Stimulated activated CD4-positive, alpha-beta T cell treated with anti-CD3 and anti-CD28 coated beads, Interleukin-4, amount 100 ng/mL, for 1 hour (primary cell): ENCODE data around the gene HES1.
"Not testable (repeated sequence)": the region's sequence is repeated elsewhere in the genome, so short reads cannot be mapped to it uniquely, and the experiment has no call there.

Source experiments
- DNase-seq: peaks from one replicate; pipeline ENCODE4 v3.0.0-alpha.2; 2020

Gene HES1

DNA sequence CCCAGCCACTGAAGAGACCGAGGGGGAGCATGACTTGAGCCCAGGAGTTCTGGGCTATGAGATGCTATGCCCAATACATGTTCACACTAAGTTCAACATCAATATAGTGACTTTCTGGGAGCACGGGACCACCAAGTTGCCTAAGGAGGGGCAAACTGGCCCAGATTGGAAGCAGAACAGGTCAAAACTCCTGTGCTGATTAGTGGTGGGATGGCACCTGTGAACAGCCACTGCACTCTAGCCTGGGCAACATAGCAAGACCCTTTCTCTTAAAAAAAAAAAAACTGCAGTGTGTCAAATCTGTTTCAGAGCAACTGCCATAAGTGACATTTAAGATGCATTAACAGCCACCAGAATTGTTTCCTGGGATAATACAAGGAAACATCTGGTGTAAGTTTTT lies 9.8 kb downstream of the HES1 start:
- no peak for DNase-seq

GRCh38 chr3:194147679-194148078 lies 11.7 kb downstream of the HES1 start:
- DNase-seq: no peak

DNA sequence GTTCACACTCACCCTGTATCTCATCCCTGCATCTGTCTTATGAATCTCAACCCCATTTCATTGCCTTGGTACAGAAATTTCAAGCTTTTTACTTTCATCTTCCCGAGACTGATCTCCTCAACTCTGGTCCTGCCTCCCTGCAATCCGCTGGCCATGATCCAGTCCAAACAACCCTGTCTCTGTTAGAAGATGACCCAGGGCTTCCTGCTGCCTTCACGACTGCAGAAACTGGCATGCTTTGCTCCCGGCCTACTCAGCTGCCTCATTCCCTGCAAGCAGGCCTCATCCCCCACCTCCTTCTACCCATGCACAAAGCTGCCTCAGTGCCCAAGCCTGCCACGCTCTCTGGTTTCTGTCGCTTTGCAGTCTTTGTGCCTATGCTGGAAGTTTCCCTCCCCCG lies 12.4 kb downstream of the HES1 start:
- no peak for DNase-seq

DNA sequence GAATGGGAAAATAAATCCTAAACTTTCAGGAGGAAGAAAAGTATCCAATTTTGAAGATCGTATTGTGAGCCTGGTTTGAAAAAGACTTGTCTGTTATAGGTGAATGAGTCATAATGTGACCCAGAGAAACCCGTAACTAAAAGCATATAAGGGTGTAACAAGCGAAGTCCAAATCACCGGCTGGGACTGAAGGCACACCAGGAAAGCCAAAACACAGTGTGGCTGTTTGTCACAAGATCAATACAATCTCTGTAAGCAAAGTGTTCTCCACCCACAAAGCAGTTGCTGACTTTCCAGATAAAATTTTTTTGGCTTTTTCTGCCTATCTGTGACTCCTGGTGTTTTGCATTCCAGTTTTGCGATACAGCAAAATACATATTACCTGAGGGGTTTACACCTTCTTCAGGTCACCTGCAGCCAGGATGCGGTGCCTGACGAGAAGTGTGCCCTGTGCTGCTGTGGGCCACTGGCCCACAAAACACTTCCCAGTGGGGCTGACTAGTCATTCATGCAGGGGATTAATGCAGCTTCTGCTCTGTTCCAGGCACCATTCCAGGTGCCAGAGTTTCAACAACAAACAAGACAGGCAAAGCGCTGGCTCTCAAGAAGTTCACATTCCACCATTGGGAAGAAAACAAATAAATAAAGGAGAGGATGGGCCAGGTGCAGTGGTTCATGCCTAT lies 14.4 kb downstream of the HES1 start:
- DNase-seq: no peak

DNA sequence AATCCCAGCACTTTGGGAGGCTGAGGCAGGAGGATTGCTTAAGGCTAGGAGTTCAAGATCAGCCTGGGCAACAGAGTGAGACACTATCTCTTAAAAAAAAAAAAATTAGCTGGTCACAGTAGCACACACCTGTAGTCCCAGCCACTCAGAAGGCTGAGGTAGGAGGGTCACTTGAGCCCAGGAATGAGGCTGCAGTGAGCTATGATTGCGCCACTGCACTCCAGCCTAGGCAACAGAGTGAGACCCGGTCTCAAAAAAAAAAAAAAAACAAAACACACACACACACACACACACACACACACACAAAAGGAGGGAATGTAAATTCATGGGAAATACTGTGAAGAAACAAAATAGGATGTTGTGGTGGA lies 15.0 kb downstream of the HES1 start:
- DNase-seq: not testable (repeated sequence)

GRCh38 chr3:194154346-194154745 lies 18.4 kb downstream of the HES1 start:
- no peak for DNase-seq

GRCh38 chr3:194156095-194156494 lies 20.1 kb downstream of the HES1 start:
- DNase-seq: no peak

- no peak for DNase-seq
These were observed 23.0 kb downstream of the HES1 start for GRCh38 chr3:194158942-194159439.

DNA sequence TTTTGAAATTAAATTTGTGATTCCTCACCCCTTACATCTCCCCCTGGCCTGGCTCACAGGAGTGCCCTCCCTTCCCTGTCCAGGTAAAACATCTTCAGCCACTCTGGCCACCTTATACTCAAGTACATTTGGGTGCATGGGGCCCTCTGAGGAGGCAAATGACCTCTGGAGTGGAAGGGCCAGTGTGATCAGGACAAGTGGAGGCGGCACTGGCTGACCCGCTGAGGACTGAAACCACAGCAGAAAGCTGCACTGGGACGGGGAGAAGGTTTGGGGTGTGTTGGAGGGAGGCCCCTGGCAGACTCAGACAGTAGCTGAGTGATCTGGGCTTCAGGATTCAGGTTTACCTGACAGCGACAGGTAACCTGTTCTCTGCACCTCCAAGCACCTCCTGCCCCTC lies 24.2 kb downstream of the HES1 start:
- no peak for DNase-seq

DNA sequence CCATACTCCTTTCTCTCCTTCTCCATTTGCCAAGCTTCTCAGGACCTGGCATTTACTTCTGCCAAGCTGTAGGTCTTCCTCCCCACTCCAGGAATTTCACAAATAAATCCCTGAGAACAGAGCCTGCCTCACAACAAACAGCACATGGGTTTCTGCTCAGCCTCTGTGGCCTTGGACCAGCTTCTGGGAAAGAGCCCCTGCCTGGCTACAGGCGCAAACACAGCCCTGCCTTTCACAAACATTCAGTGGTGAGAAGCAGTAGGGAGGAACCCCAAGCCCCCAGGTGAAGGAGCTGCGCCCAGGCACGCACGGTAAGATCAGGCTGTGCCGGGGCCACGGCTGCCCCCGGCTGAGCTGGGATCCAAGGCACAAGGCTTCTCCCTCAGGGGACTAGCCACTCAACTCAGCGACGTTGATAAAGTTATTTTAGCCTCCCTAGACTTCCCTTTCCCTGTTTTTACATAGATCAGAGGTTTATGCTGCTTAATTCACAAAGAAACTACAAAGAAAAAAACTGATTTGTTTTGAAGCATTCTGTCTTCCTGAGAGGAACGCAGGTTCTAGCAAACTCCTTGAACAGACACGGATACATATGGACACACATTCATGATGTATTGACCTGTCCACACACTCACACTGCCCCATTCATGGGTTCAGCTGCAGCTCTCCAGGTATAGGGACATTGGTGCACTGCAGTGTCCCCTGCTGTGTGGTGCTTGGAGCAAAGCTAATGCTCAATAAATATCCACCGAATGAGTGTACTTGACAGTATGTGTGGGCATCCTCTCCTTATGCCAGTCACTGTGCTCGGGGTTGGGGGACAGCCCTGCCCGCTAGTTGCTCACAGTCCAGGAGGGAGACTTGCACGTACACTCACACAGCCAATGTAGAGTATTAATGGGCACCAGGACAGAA lies 25.4 kb downstream of the HES1 start:
- no peak for DNase-seq

DNA sequence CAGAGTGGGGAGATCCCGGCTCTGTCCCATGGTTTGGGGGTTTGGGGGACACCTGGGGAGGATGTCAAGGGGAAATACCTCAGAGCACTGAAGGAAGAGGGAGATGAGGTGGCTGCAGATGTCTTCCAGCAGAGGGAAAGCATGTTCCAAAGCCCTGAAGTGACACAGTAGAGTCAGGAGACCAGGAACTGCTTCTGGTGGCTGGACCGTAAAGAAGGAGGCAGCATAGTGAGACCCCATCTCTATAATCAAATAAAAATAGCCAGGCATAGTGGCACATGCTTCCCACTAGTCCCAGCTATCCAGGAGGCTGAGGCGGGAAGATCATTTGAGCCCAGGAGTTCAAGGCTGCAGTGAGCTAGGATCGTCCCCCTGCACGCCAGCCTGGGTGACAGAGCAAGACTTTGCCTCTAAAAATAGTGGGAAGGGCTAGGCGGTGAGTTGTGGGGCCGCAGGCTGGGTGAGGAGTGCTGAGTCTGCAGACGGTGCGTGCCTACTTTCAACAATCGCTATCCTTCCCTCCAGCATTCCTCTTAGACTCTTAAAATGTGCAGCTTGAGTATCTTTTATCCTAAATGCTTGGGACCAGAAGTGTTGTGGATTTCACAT lies 26.2 kb downstream of the HES1 start:
- DNase-seq: no peak

DNA sequence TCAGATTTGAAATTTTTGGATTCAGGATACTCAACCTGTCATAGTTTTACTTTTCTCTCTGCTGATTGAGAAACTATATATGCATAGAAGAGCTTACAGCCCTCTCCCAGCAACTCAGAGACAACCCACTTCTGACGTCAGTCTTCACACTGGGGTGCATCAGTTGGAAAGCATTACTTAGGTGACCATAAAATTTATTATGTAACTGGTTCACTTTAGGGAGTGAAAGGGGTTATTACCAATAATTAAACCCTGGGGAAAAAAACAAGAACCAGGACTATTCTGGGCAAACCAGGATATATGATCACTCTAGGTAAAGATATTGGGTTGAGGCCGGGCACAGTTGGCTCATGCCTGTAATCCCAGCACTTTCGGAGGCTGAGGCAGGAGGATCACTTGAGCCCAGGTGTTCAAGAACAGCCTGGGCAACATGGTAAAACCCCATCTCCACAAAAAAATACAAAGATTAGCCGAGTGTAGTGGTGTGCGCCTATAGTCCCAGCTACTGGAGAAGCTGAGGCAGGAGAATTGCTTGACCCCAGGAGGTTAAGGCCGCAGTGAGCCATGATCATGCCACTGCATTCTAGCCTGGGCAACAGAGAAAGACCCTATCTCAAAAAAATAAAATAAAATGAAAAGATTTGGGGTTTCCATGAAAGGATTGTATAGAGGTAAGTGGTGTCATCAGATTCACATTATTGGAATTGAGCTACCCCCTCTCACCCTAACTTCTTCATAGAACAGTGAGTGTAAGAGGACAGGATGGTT lies 27.1 kb downstream of the HES1 start:
- DNase-seq: no peak

DNA sequence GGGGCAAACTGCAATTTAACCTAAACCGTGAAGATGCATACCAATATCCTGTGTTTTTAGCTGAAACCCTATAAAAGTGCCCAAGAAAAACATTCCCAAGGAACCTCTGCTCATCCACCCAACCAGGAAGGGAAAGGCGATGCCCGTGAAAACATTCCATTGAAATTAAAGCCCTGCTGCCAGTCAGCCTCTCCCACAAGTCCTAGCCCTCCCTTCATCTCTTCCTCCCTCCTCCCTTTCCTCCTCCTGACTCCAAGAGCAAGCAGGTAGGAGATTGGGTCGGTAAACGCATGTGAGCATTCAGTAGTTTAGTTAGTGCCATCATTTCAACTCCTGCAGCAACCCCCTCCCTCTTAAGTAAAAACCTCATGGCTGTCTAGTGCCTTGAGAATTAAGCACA lies 27.7 kb downstream of the HES1 start:
- no peak for DNase-seq

- no peak for DNase-seq
These were observed 28.9 kb downstream of the HES1 start for GRCh38 chr3:194164861-194165260.

GRCh38 chr3:194165271-194166018 lies 29.5 kb downstream of the HES1 start:
- no peak for DNase-seq

- DNase-seq: no peak
These were observed 30.9 kb downstream of the HES1 start for GRCh38 chr3:194166682-194167479.

- DNase-seq: no peak
These were observed 31.7 kb downstream of the HES1 start for GRCh38 chr3:194167480-194168282.

DNA sequence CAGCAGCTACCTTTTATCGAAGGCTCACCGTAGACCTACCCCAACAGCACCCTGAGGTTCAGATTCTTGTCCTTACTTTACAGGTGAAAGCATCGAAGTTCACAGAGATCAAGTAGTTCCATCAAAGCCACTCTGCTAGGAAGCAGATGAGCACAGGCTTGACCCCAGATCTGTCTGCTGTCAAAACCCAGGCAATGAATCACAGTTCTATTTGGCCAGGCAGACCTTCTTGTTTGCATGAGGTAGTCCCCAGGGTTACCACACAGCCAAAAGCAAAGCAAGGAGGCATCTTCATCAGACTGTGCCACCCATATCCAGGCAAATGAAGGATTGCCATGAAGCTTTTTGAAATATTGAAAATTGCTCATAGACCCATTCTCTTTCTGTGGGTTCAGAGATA lies 33.0 kb downstream of the HES1 start:
- DNase-seq: no peak

- DNase-seq: no peak
These were observed 33.6 kb downstream of the HES1 start for GRCh38 chr3:194169595-194169994.

- DNase-seq: no peak
These were observed 34.8 kb downstream of the HES1 start for GRCh38 chr3:194170793-194171192.

DNA sequence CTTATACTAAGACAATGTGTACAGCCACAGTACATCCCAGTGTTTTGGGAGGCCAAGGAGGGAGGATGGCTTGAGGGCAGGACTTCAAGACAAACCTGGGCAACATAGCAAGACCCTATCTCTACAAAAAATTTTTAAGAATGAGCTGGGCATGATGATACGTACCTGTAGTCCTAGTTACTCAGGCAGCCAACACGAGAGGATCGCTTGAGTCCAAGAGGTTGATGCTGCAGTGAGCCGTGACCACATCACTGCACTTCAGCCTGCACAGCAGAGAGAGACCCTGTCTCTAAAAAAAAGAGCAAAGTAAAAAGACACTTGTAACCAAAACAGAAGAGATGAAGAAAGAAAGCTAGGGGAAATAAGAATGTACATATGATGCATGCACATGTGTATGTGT lies 38.5 kb downstream of the HES1 start:
- no peak for DNase-seq
